HG03045 (cell line): Measurements from ENCODE around the gene CCDC88B.

Source experiments
- ATAC-seq: cut with Tn5 transposase; IDR thresholded peaks from one replicate; pipeline ENCODE4 v1.9.1; 2021; ENCODE audit warnings: mild to moderate bottlenecking, moderate library complexity; ENCODE audit not compliant: unreplicated experiment

The CCDC88B gene

DNA sequence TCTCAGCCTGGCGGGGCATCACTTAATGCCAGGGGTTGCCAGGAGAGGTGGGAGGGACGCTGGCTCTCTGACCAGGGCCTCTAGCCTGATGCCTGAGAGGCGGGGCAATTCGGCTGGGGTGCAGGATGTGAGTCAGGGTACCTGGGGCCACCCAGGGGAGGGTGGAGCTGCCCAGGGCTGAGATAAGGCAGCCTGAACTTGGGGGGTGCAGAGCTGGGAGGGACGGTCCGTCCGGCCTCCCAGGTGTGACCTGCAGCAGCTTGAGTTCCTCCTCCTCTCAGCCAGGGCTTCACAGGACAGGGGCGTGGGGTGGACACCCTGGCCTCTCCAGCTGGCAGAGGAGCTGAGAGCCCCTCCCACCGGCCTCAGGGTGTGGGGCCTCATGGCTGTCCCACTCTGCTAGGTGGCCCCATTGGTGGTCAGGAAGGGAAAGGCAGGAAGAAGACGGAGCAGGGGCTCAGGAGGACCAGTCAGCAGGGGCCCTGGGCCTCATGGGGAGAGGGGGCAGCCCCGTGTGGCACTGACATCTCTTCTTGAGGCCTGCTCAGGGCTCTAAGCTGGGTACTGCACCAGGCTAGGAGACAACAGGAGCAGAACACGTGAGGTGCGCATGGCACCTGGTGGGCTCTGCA is 18.0 kb downstream of the CCDC88B start:
- ATAC-seq, result no peak

DNA sequence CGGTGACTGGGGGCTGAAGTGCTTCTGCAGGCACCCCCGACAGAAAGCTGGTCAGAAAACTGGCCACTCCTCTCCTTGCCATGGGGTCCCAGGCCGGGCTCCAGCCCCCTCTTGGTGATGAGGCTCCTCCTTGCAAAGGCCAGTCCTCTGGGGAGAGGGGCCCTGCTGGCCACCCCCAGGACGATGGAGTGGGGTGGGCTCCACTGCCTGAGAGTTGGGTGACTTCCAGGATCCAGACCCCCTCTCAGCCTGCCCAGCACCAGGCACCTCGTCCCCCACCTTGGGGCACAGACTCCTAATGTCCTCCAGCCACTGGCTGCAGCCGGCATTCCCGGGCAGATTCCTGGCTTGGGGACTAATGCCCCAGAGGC is 18.5 kb downstream of the CCDC88B start:
- no peak for ATAC-seq

DNA sequence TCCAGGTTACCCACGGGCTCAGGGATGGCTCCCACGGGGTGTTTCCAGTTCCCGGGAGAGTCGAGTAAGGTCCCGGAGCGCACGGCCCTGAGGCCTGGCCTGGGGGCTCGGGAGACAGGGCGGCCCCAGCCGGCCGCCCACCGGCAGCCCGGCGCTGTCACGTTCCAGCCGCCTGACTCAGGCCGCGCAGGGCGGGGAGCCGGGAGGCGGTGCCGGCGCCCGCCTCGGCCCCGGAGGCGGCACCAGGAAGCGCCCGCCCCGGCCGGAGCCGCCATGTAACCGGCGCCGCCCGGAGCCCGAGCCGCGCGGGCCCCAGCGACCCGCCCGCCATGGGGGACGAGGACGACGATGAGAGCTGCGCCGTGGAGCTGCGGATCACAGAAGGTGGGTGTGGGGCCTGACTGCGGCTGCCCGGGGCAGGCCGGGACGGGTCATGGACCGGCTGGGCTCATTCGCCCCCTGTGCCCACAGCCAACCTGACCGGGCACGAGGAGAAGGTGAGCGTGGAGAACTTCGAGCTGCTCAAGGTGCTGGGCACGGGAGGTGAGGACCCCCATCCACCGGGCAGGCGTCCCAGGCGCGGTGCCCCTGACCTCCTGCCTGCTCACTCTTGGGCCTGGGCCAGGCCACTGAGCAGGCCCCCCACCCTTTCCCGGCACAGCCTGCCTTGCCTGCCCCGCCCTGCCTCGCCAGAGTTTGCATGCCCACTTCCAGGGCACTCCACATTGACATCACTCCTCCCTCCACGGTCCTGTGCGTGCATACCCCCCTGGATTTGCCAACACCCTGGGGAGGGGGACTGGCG is 19.1 kb downstream of the CCDC88B start, which contains the start of gene RPS6KA4:
TSS of gene RPS6KA4 (plus strand) at position 256 of the 805 bp plus-strand sequence. CDS start at position 330, 74 bp downstream.
- peak; percentile 47 for ATAC-seq

DNA sequence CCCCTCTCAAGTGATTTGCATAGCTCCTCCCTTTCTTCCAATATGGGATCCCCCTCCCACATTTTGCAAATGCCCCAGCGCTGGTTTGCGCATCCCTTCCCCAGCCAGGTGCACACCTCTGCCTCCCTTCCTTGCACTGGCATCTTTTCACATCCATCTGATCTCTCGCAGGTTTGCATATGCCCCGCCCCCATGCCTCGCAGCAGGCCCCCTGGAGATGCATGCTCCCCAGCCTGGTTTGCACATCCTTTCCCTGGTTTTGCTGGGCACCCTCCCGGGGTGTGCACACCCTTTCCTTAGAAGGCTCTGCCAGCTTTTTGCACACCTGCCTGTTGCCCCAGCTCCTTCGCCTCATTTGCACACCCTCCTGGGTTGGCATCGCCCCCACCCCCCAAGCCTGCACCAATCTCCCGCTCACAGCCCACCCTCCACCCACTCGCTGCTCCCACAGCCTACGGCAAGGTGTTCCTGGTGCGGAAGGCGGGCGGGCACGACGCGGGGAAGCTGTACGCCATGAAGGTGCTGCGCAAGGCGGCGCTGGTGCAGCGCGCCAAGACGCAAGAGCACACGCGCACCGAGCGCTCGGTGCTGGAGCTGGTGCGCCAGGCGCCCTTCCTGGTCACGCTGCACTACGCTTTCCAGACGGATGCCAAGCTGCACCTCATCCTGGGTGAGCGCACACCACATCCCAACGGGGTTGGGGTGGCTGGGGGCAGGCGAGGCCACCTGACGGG is 19.9 kb downstream of the CCDC88B start:
- ATAC-seq, result no peak

DNA sequence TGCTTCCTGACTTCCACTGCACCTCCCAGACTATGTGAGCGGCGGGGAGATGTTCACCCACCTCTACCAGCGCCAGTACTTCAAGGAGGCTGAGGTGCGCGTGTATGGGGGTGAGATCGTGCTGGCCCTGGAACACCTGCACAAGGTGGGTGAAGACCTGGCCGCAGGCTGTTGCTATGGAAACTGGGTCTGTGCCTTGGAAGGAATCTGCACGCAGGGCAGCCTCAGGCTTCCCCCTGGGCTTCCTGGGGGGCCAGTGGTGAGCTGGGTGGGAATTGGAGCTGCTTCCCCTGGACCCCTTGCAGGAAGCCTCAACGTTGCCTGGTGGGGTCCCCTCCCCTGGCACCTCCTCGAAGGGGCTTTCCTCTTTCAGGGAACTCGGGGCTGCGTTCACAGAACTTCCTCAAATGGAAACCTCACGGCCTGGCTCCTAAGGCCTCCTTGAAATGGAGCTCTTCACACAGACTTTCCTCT is 20.5 kb downstream of the CCDC88B start:
- ATAC-seq, result no peak

DNA sequence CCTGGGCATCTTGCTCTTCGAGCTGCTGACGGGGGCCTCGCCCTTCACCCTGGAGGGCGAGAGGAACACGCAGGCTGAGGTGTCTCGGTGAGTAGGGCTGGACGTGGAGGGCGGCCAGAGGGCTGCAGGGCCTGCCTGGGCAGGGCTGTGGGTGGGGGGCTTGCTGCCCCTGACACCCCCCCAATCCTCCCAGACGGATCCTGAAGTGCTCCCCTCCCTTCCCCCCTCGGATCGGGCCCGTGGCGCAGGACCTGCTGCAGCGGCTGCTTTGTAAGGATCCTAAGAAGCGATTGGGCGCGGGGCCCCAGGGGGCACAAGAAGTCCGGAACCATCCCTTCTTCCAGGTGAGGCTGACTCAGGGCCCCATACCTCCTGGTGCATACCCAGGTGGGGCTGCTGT is 21.7 kb downstream of the CCDC88B start:
- no peak for ATAC-seq

DNA sequence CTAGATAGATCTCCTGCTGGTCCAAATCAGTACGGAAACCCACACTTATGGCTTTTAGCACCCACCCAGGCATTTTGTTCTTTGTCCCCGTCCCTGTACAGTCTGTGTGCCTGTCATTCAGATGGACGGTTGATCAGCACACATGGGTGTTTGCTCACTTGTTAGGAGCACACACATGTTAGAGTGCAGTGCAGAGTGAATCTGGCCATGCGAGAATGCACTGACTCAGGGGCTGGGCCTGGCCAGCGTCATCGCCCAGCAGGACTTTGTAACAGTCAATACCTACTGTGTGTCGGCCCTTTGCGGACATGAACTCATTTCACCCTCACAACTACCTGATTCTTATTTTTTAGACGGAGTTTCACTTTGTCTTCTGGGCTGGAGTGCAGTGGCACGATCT is 22.3 kb downstream of the CCDC88B start:
- ATAC-seq, result no peak

DNA sequence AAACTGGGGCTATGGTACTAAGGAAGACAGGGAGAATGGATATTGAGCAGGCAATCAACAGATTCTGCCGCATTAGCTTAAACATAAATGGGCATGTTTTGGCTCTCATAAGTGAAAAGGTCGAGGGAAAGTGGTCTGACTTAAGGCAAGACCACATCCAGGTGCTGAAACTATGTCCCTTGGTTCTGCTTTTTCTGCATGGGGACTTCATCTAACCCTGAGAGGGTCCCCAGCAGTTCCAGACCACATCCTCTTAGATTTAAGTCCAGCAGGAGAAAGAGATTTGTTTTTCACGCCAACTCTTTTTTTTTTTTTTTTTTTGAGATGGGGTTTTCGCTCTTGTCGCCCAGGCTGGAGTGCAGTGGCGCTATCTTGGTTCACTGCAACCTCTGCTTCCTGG is 24.4 kb downstream of the CCDC88B start:
- ATAC-seq, result no peak

DNA sequence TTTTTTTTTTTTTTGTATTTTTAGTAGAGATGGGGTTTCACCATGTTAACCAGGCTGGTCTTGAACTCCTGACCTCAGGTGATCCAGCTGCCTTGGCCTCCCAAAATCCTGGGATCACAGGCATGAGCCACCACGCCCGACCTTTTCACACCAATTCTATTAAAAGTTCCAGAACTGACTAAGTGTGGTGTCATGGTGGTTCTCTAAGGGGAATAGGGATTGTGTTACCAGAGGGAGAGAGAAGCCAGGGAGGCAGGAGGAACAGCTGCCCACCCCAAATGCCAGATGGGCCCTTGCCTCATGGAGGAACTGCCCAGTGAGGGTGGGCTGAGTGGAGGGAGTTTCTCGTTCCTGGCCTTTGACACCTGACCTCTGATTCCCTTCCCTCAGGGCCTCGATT is 24.9 kb downstream of the CCDC88B start:
- no peak for ATAC-seq

DNA sequence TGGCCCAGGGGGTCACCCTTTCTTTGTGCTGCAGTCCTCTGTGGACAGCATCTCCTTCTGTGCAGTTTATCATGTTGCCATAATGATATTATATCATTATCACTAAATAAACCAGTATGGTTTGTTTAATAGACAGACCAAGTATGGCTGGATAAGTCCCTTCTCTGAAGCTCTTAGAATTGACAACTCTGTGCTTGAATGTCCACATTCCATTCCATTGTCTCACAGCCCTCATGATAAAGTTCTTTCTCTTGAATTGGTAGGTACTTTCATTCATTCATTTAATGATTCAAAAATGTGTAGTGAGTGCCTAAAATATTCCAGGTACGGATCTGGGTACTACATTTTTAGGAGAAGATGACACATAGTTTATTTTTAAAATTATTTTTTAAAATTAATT is 26.7 kb downstream of the CCDC88B start:
- ATAC-seq, result no peak

DNA sequence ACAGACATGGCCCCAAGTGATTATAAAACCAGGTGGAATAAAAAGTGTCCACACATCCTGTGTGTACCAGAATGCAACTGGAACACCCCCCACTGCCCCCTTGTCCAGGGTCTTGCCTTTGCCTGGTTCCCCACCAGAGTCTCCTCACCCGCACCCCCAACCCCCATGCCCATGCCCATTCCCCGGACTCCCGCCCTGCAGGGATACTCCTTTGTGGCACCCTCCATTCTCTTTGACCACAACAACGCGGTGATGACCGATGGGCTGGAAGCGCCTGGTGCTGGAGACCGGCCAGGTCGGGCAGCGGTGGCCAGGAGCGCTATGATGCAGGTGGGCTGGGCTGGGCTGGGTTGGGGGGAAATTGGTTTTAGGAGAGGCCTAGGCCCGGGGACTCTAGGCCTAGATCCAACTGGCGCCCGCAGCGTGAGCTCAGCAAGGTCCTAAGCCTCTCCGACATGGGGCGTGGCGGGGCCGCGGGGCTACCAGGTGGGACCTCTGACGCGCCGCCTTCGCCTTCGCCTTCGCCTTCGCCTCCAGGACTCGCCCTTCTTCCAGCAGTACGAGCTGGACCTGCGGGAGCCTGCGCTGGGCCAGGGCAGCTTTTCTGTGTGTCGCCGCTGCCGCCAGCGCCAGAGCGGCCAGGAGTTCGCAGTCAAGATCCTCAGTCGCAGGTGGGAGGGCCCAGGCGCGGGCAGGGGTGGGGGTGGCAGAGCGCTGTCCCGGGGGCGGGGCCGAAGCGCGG is 28.1 kb downstream of the CCDC88B start:
- no peak for ATAC-seq

DNA sequence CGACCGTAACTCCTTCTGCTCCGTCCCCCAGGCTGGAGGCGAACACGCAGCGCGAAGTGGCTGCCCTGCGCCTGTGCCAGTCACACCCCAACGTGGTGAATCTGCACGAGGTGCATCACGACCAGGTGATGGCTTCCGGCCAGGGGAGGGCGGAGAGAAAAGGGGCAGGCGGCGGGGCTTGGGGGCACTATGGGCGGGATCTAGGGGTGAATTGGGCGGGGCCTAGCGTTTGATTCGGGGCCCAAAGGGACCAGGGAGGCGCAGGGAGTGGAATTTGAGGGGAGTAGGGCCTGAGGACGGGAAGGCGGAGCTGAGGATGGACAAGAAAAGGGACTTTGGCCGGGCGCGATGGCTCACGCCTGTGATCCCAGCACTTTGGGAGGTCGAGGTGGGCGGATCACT is 28.7 kb downstream of the CCDC88B start:
- no peak for ATAC-seq

DNA sequence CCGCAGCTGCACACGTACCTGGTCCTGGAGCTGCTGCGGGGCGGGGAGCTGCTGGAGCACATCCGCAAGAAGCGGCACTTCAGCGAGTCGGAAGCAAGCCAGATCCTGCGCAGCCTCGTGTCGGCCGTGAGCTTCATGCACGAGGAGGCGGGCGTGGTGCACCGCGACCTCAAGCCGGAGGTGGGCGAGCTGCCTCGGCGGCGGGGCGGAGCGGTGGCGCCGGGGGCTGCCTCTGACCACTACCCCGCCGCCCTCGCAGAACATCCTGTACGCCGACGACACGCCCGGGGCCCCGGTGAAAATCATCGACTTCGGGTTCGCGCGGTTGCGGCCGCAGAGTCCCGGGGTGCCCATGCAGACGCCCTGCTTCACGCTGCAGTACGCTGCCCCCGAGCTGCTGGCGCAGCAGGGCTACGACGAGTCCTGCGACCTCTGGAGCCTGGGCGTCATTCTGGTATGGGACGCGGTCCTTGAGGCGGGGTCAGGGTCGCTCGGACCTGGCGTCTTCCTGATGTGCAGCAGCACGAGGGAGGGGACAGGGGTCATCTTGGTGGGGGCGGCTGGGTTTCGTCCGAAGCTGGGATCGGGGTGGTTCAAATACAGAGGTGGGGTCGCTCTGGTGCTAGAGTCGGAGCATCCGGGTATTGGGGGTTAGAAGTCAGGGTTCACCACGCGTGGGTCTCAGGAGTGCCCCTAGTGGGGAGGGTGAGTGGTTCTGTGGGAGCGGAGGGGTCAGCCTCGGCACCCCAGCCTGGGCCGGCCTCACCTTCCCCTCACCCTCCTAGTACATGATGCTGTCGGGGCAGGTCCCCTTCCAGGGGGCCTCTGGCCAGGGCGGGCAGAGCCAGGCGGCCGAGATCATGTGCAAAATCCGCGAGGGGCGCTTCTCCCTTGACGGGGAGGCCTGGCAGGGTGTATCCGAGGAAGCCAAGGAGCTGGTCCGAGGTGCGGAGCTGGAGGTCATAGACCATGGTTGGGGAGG is 29.7 kb downstream of the CCDC88B start:
- ATAC-seq, result no peak

DNA sequence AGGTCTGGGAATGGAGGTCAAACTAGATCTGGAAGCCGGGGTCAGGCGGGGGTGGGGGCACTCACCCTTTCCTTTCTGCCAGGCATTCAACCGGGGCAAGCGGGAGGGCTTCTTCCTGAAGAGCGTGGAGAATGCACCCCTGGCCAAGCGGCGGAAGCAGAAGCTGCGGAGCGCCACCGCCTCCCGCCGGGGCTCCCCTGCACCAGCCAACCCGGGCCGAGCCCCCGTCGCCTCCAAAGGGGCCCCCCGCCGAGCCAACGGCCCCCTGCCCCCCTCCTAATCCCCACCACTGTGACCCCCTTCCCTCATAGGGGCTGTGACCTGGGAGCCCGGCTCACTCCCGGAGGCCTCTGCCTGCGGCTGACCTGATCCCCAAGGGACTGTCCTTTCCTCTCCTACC is 31.2 kb downstream of the CCDC88B start:
- ATAC-seq, result no peak

DNA sequence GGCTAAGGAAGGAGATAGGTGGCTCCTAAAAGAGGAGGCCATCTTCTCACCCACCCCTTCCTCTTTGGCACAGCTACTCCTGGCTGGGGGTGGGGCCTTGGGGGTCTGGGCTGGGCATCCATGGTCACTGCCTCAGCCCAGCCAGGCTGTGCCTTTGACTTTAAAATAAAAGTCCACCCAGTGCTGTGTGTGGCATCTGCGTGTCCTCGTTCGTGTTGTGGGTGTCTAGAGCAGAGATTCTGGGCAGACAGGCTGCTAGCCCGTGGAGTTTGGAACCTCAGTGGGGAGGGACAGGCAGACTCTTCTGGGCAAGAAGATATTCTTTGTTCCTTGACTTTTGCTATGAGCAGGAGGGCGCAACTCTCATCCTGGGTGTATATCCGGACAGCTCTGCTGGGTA is 32.0 kb downstream of the CCDC88B start:
- ATAC-seq, result no peak

DNA sequence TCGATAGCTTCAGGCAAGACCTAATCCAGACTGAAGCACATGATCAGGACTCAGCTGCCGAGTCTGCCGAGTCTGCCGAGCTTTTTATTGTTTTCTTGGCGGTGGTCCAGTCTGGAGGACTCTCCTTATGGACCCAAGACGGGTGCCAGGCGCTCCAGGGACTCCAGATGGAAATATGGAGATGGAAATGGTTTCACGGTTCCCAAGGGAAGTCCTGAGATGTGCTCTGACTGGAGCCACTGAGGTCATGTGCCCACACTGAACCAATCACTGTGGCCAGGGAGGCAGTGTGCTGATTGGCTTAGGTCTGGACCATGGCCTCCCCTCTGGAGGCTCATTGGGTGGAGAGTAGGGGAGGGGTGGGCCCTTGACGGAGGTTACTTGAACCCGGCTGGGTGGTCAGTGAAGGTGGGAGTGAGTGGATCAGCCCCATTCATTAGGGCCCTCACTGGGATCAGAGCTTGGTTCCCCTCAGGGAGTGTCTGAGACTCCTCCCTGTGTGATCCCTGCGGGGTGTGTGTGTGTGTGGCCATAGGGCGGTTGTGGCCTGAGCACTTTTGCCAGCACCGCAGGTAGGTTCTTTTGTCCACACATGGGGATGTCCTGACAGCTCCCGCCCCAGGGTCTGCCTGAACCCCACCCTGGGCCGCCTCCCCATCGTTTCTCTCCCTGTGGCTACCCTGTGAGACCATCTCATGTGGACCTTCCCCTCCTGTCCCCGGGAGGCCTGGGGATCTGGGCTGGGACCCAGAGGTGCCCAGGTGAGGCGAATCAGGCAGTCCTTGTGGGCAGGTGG is 33.0 kb downstream of the CCDC88B start:
- ATAC-seq, result no peak

DNA sequence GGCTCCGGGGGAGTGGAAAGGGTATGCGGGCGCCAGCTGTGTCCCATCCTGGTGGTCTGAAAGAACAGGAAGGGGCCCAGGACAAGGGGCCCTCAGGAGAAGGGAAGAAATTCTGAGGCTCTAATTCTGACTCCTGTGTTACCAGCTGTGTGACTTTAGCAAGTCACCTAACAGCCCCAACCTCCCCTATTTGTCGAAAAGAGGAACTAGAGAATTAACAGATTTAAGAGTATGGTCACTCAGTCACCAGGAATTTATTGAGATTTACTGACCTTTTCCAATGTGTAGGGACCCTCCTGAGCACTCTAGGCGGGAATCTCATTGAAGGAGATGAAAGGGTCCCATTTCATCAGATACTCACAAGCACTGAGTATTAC is 33.6 kb downstream of the CCDC88B start:
- no peak for ATAC-seq

DNA sequence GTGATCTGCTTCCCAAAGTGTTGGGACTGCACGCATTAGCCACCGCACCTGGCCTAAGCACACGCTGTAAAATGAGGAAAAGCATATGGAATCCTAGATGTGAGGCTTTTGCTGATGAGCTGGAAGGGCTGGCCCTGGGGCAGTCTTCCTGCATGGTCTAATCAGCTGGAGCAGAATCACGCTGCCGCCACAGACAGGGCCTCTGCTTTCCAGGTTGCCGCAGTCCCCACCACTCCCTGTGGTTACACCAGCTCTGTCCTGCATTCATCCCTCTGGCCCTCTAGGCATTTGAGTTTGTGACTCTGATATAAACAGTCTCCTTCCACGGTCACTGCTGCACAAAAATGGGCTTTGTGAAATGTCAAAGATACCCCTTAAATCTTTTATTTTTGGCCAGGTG is 36.1 kb downstream of the CCDC88B start:
- ATAC-seq, result no peak

DNA sequence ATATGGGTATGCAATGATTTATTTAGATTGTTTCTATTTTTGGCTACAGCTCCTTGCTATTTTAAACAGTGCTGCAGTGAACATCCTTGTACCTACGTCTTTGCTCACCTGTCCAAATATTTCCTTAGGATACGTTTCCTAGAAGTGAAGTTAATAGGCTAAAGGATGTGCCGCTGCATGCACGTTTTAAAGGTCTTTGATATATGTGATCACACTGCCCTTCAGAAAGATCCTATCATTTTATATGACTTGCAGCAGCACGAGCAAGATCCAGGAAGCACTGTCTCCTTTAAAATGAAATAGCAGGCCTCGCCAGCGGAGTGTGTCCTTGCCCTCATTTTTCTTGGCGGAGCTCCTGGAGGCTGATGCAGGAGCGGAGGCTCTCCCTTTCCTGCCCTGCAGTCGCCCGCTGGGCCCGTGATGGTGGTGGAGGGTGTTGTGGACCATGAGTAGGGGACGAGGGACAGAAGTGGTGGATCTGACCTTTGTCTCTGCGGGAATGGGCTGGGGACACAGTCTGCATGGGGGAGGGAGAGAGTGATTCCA is 38.4 kb downstream of the CCDC88B start:
- no peak for ATAC-seq
